SK-N-MC (cell line): ENCODE data around the gene ORAI2.

ENCODE experiments used
- EZH2 ChIP-seq: fragments of 200-600 bp; sonication (generic); IDR thresholded peaks from one replicate; pipeline ENCODE4 v1.6.1; 2017; ENCODE audit warnings: antibody characterized with exemption
- FOXP2 ChIP-seq: optimal IDR thresholded peaks from 2 replicates; pipeline ENCODE3; 2011; ENCODE audit warnings: mild to moderate bottlenecking, moderate library complexity; ENCODE audit not compliant: insufficient read depth; ENCODE audit errors: extremely low read length, control extremely low read depth
- POLR2AphosphoS5 ChIP-seq: IDR thresholded peaks from 2 replicates; pipeline ENCODE4 v1.6.1; 2012; ENCODE audit warnings: mild to moderate bottlenecking, low read depth, low read length, borderline replicate concordance

- TF ChIP-seq EZH2 (no peak), POLR2AphosphoS5 (no peak), FOXP2 (no peak)
Observed at GRCh38 chr7:102468478-102469350, 35.3 kb downstream of the ORAI2 start.
